SW480 (cell line): Measurements from ENCODE around the gene CMTR1.

Source experiments
- DNase-seq: peaks from one replicate; pipeline ENCODE4 v3.0.0-alpha.2; 2016; ENCODE audit warnings: low spot score

Gene CMTR1

DNA sequence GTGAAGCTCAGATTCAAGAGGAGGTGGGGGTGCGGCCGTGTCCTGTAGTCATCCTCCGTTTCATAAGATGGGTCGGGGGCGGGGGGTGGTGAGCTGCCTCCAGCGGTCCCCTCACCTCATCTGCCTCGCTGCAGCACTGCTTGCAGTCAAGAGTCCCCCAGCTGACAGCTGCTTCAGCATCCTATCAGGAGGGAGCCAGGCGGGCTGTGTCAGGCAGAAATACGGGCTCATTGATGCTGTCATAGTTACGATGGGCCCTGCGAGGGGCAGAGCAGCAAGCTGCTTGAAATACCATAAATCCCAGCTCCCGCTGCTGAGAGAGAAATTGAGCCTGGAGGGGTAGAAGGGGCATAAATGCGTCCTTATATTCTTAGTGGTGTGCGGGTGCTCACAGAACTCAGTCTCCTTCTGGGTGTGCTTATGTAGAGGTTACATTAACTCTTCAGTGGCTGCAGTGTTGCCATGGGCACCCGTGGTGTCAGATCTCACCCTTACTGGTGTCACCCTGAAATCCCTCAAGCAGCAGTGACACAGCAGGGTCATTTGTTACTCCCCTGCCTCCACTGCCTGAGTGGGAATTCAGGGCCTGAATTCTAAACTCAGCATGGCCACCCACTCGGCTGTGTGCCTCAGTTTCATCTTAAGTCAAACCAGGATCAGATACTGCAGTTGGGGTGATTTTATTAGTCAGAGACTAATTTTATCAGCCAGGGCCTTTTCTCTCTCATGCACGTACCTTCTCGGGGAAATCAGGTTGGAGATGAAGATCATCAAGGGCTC lies 44.8 kb downstream of the CMTR1 start:
- DNase-seq = no peak

GRCh38 chr6:37478827-37479226 lies 45.8 kb downstream of the CMTR1 start:
- no peak for DNase-seq

- DNase-seq = no peak
These were observed 46.3 kb downstream of the CMTR1 start for GRCh38 chr6:37479266-37479854.

DNA sequence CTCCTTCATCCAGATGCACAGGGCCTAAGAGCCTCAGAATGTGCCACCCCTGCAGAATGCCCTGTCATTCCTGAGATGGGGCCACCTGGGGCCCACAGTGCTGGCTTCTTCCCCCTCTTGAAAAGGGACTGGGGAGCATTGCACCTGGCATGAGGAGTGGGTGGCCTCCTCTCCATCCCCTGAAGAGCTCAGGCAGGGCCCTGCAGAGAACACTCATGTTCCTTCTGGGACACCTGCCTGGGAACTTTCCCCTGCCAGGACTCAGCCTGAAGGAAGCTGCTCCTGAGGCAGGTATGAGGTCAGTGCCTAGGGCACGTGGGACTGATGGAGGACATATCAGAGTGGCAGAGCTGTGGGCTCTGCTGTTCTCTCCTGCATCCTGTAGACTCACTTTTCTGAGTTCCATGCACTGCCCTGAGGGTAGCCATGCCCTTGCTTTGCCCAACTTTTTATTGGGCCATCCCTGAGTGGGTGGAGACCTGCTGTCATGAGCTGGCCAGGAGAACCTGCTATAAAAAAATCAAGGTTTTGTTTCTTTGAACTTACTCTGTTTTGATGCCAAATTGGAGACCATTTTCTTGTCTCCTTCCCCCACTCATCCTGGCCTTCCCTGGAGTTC lies 47.2 kb downstream of the CMTR1 start:
- no peak for DNase-seq

GRCh38 chr6:37480951-37481534 lies 48.0 kb downstream of the CMTR1 start:
- DNase-seq = no peak

- no peak for DNase-seq
These were observed 48.9 kb downstream of the CMTR1 start for GRCh38 chr6:37481711-37482605.

DNA sequence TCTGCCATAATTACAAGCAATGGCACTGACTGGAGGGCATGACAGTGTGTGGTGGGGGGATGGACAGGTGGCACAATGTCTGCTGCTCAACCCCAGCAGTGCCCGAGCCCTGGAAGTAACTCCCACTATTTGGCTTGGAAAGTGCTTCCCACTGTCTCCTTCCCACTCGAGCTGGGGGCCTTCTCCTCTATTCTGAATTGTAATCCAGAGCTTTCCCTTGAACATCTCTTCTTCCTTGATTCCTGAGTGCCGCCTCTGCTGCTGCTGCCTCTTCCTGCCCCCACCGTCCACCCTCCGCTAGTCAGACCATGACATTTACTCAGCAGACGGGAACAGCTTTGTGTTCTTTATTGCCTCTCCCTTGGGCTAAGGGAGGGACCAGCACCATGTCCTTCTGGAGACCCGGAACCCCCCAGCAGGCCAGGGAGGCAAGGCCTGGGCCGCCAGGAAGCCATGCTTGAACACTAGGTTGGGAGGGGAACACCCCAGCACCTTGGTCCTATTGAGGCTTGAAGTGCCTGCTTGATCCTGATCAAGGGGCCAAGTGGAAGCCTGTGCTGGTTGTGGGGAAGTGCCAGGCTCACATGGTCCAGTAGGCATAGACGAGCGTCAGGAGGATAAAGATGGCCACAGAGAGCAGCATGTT lies 49.7 kb downstream of the CMTR1 start:
- no peak for DNase-seq

DNA sequence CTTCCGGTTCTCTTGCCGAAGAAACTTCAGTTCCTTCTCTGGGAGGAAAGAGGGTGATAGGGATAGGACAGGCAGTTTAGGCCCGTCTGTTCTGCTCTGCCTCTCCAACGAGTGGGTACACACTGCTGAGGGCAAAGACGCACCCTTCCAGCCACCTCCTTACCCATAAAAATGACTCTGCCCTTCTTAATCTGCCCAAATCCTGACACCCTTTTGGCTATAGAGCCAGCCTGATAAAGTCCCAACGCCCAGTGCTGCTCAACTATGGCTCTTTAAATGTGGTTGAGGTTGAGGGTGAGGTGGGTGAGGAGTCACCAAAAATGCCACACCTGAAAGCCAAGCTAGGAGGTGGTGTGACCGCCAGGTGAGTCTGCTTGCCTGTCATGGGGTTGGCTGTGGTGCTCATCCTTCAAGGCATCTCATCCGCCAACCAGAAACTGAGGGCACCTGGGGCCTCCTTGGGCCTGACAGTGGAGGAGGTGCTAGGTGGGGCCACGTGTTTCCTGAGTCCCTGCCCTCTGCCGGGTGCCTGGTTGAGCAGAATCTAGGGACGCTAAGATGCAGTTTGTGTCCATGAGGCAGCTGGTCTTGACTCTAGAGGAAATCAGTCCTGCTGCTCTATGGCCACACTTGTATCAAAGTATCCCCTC lies 50.4 kb downstream of the CMTR1 start:
- no peak for DNase-seq

GRCh38 chr6:37483917-37484785 lies 51.1 kb downstream of the CMTR1 start:
- no peak for DNase-seq

GRCh38 chr6:37484786-37485170 lies 51.8 kb downstream of the CMTR1 start:
- no peak for DNase-seq

- no peak for DNase-seq
These were observed 52.3 kb downstream of the CMTR1 start for GRCh38 chr6:37485291-37485702.

- no peak for DNase-seq
These were observed 53.3 kb downstream of the CMTR1 start for GRCh38 chr6:37486121-37486839.

DNA sequence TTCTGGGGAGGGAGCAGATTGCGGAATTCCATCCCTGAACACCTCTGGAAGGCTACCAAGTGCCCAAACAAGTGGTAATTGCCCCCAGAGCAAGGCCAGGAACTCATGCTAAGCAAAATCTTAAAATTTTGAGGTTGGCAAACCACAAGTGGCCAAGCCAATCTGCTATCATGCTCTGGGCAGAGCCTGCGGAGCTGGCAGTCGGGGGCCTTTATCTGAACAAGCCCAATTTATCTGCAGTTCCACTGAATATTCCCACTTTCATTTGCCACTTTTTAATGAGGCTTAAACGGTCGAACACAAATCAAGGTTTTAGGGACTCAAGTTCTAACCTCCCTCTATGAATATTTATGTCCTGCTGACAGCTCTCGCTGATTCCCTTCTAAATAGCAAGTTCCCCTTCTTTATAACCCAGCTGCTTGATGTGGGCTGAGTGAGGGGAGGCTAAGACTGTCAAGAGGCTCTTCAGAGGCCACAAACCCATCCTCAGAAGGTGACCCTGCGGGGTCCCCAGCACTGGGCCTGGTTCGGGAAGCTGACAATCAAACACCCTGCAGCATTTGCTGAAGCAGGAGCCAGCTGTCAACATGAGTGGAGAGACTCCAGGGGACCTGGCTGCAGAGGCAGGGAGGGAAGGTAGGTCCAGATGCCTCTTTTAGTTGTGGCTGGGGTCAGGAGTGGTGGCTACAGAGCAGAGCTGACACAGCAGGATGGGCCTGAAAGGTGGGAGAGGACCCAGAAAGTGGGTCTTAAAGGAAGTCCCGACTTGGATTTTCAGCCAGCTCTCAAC lies 54.8 kb downstream of the CMTR1 start:
- DNase-seq = no peak

GRCh38 chr6:37488476-37488875 lies 55.5 kb downstream of the CMTR1 start:
- no peak for DNase-seq

GRCh38 chr6:37489697-37490336 lies 56.8 kb downstream of the CMTR1 start:
- no peak for DNase-seq

- no peak for DNase-seq
These were observed 57.6 kb downstream of the CMTR1 start for GRCh38 chr6:37490536-37491170.

DNA sequence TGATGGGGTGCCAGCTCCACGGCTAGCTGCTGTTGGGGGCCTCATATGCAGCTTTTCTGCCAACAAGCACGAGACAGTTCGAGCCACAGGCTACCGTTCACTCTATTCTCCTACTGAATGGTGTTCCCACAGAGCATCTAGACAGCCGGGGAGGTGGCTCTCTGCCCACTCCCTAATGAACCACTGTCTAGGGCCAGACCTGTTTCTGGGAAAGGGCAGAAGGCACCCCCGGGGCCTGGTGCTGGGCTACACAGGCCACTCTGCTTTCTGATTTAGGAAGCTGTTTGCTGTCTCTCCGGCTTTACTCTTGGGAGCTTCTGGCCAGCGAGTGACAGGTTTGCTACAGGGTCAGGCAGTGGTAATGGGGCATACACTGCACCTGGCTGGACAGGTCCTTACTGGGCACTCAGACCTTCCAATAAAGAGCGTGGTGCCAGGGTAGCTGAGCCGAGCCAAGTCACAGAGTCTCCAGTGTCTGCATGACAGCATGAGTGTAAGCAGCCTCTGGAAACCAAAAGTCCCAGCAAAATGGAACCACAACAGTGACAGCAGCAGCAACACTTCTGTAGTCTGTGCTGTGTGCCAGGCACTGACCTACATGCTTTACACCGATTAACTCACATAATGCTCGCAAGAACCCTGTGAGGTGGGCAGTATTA lies 58.3 kb downstream of the CMTR1 start:
- DNase-seq = no peak
